HepG2 (cell line): ENCODE data around the gene KCNAB2. TPM values are rescaled to one million over a fixed set of nuclear protein-coding genes. Genes with fewer than 3 reads are reported as not detected.

Source experiments
- NPAS2 ChIP-seq: sonication (generic); formaldehyde crosslinking; IDR thresholded peaks from 2 replicates; pipeline ENCODE4 v1.8.0; 2022; ENCODE audit warnings: mild to moderate bottlenecking, missing genetic modification reagents, borderline replicate concordance
- SAP130 ChIP-seq: IDR thresholded peaks from 2 replicates; pipeline ENCODE4 v1.6.1; 2016; ENCODE audit warnings: low read depth
- TAF1 ChIP-seq: sonication (generic); formaldehyde crosslinking; IDR thresholded peaks from 2 replicates; pipeline ENCODE4 v1.4.0; 2020; ENCODE audit warnings: missing genetic modification reagents
- TEAD2 ChIP-seq: sonication (generic); formaldehyde crosslinking; IDR thresholded peaks from 2 replicates; pipeline ENCODE4 v1.9.0; 2021; ENCODE audit warnings: missing genetic modification reagents
- ZMYM3 ChIP-seq: sonication (generic); formaldehyde crosslinking; IDR thresholded peaks from 2 replicates; pipeline ENCODE4 v1.5.1; 2020; ENCODE audit warnings: mild to moderate bottlenecking, missing genetic modification reagents
- ZNF788 ChIP-seq: sonication (generic); formaldehyde crosslinking; IDR thresholded peaks from 2 replicates; pipeline ENCODE4 v1.5.0; 2020; ENCODE audit warnings: mild to moderate bottlenecking, missing genetic modification reagents, borderline replicate concordance
- polyA plus RNA-seq, 8 experiments: library from polyadenylated mRNA; depleted of rRNA in 3 of 8; stranded (reverse) in 7 of 8; unstranded in 1 of 8; fragments of >200 nt; fragmentation: Illumina TruSeq in 4 of 8; extraction: Trizol in 4 of 8; gene quantifications; 2 replicates each; pipeline versions ENCODE4 v1.2.1 to v1.2.3, GENCODE V29; 2011 to 2016; ENCODE audit warnings: low read depth in 4 of 8, missing spikeins in 1 of 8, mixed read lengths in 1 of 8; ENCODE audit not compliant: insufficient read depth in 1 of 8
- total RNA-seq, 5 experiments: library from RNA; depleted of rRNA; stranded (reverse); fragments of >200 nt; fragmentation: Illumina TruSeq; extraction: Trizol; gene quantifications; 2 replicates each; pipeline ENCODE4 v1.2.3, GENCODE V29; 2016; ENCODE audit warnings: low read depth in 1 of 5
- TF ChIP-seq, protein P1 (sequence below): sonication (generic); formaldehyde crosslinking; IDR thresholded peaks from 2 replicates; pipeline ENCODE4 v1.5.1; 2020; ENCODE audit warnings: missing genetic modification reagents, mild to moderate bottlenecking, borderline replicate concordance
- TF ChIP-seq, protein P2 (sequence below): sonication (generic); formaldehyde crosslinking; IDR thresholded peaks from 2 replicates; pipeline ENCODE4 v1.9.0; 2021; ENCODE audit warnings: missing genetic modification reagents, mild to moderate bottlenecking, borderline replicate concordance
- TF ChIP-seq, protein P3 (sequence below): sonication (generic); formaldehyde crosslinking; IDR thresholded peaks from 2 replicates; pipeline ENCODE4 v1.9.0; 2021; ENCODE audit warnings: missing genetic modification reagents, borderline replicate concordance
- TF ChIP-seq, protein P4 (sequence below): sonication (generic); formaldehyde crosslinking; IDR thresholded peaks from 2 replicates; pipeline ENCODE4 v1.4.0; 2020; ENCODE audit warnings: missing genetic modification reagents

Gene KCNAB2
- total and polyA plus RNA-seq, 2 of the 13 experiments (the other 11 are each of a cell fraction or from before 2014, with no cell fraction given): 6.2 to 8.8 TPM

DNA sequence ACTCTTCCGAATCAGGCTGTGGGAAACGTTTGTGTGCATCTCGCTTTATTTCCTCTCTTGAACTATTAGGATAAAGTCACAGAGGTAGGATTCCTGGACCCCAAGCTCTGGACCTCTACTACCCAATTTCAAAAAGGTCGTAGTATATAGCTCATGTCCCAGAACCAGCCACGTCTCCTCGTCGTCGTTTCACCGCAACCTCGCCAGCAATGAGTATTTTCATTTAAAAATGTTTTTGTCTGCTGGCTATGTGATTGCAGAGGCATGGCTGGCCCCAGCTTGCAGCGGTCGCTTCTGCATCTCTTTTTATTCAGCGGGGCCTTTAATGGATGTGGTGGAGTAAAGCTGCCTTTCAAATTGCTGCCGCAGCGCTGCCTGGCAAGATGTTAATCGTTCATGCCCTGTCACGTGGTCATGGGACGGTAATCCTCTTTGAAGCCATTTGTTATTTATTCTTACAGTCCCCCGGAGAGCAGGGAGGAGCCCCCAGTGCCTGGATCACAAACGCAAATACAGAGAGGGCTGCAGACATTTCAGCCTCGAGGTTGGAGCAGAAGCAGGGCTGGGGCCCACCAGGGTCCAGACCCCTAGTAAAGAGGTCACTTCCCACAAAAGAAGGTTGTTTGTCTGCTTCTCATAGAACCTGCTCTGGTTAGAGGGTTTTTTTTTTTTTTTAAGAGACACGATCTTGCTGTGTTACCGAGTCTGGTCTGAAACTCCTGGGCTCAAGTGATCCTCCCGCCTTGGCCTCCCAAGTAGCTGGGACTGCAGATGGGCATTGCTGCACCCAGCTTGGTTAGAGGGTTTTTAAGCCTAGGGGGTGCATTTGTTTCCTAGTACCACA is 41.9 kb upstream of the KCNAB2 start (continued):
- no peak for TF ChIP-seq TAF1 (CRISPR knock-in tag)
- TF ChIP-seq, protein P1, sequence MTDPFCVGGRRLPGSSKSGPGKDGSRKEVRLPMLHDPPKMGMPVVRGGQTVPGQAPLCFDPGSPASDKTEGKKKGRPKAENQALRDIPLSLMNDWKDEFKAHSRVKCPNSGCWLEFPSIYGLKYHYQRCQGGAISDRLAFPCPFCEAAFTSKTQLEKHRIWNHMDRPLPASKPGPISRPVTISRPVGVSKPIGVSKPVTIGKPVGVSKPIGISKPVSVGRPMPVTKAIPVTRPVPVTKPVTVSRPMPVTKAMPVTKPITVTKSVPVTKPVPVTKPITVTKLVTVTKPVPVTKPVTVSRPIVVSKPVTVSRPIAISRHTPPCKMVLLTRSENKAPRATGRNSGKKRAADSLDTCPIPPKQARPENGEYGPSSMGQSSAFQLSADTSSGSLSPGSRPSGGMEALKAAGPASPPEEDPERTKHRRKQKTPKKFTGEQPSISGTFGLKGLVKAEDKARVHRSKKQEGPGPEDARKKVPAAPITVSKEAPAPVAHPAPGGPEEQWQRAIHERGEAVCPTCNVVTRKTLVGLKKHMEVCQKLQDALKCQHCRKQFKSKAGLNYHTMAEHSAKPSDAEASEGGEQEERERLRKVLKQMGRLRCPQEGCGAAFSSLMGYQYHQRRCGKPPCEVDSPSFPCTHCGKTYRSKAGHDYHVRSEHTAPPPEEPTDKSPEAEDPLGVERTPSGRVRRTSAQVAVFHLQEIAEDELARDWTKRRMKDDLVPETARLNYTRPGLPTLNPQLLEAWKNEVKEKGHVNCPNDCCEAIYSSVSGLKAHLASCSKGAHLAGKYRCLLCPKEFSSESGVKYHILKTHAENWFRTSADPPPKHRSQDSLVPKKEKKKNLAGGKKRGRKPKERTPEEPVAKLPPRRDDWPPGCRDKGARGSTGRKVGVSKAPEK (CRISPR knock-in tag): no peak
- no peak for TF ChIP-seq NPAS2
- TF ChIP-seq, protein P2, sequence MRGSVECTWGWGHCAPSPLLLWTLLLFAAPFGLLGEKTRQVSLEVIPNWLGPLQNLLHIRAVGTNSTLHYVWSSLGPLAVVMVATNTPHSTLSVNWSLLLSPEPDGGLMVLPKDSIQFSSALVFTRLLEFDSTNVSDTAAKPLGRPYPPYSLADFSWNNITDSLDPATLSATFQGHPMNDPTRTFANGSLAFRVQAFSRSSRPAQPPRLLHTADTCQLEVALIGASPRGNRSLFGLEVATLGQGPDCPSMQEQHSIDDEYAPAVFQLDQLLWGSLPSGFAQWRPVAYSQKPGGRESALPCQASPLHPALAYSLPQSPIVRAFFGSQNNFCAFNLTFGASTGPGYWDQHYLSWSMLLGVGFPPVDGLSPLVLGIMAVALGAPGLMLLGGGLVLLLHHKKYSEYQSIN (CRISPR knock-in tag): no peak
- TF ChIP-seq TEAD2 (CRISPR knock-in tag): no peak
- no peak for TF ChIP-seq ZNF788 (CRISPR knock-in tag)
- TF ChIP-seq, protein P3, sequence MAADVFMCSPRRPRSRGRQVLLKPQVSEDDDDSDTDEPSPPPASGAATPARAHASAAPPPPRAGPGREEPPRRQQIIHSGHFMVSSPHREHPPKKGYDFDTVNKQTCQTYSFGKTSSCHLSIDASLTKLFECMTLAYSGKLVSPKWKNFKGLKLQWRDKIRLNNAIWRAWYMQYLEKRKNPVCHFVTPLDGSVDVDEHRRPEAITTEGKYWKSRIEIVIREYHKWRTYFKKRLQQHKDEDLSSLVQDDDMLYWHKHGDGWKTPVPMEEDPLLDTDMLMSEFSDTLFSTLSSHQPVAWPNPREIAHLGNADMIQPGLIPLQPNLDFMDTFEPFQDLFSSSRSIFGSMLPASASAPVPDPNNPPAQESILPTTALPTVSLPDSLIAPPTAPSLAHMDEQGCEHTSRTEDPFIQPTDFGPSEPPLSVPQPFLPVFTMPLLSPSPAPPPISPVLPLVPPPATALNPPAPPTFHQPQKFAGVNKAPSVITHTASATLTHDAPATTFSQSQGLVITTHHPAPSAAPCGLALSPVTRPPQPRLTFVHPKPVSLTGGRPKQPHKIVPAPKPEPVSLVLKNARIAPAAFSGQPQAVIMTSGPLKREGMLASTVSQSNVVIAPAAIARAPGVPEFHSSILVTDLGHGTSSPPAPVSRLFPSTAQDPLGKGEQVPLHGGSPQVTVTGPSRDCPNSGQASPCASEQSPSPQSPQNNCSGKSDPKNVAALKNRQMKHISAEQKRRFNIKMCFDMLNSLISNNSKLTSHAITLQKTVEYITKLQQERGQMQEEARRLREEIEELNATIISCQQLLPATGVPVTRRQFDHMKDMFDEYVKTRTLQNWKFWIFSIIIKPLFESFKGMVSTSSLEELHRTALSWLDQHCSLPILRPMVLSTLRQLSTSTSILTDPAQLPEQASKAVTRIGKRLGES (CRISPR knock-in tag): no peak
- TF ChIP-seq, protein P4, sequence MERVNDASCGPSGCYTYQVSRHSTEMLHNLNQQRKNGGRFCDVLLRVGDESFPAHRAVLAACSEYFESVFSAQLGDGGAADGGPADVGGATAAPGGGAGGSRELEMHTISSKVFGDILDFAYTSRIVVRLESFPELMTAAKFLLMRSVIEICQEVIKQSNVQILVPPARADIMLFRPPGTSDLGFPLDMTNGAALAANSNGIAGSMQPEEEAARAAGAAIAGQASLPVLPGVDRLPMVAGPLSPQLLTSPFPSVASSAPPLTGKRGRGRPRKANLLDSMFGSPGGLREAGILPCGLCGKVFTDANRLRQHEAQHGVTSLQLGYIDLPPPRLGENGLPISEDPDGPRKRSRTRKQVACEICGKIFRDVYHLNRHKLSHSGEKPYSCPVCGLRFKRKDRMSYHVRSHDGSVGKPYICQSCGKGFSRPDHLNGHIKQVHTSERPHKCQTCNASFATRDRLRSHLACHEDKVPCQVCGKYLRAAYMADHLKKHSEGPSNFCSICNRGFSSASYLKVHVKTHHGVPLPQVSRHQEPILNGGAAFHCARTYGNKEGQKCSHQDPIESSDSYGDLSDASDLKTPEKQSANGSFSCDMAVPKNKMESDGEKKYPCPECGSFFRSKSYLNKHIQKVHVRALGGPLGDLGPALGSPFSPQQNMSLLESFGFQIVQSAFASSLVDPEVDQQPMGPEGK (CRISPR knock-in tag): peak; percentile 86
- no peak for TF ChIP-seq ZMYM3
- peak; percentile 18; the same call in 1 of the 2 replicates for TF ChIP-seq SAP130 (CRISPR knock-in tag)
